Measurements from ENCODE around the gene RAD21L1.

The RAD21L1 gene

GRCh38 chr20:1296922-1297321 is 71.1 kb downstream of the RAD21L1 start:
- Histone ChIP-seq H3K27me3 (ENCODE audit: control insufficient read depth, low read length) (no peaks in the 10 kb centered on the region), H3K4me3 (ENCODE audit: low read length) (no peak overlapping the region), H3K4me2 (ENCODE audit: low read length) (no peak overlapping the region), H3K27ac (ENCODE audit: low read depth, low read length) (no peak overlapping the region), H3K4me1 (ENCODE audit: control insufficient read depth, low read length) (no peaks in the 10 kb centered on the region), H3K9me2 (replicated peaks; ENCODE audit: control insufficient read depth, low read length) (no peaks in the 10 kb centered on the region), H3K79me2 (ENCODE audit: control insufficient read depth, low read length) (no peaks in the 10 kb centered on the region), H3K36me3 (ENCODE audit: control insufficient read depth, low read length) (no peaks in the 10 kb centered on the region), H3F3A (ENCODE audit: control insufficient read depth, insufficient read depth) (no peaks in the 10 kb centered on the region), H4K20me1 (ENCODE audit: control insufficient read depth, insufficient read depth, low read depth, low read length) (no peaks in the 10 kb centered on the region), H3K9me3 (ENCODE audit: control insufficient read depth, insufficient read depth, low read length) (no peaks in the 10 kb centered on the region)
- TF ChIP-seq EZH2phosphoT487 (IDR thresholded peaks at IDR 0.05; ENCODE audit: borderline replicate concordance, low read length): no peak
- TF ChIP-seq, protein P1, sequence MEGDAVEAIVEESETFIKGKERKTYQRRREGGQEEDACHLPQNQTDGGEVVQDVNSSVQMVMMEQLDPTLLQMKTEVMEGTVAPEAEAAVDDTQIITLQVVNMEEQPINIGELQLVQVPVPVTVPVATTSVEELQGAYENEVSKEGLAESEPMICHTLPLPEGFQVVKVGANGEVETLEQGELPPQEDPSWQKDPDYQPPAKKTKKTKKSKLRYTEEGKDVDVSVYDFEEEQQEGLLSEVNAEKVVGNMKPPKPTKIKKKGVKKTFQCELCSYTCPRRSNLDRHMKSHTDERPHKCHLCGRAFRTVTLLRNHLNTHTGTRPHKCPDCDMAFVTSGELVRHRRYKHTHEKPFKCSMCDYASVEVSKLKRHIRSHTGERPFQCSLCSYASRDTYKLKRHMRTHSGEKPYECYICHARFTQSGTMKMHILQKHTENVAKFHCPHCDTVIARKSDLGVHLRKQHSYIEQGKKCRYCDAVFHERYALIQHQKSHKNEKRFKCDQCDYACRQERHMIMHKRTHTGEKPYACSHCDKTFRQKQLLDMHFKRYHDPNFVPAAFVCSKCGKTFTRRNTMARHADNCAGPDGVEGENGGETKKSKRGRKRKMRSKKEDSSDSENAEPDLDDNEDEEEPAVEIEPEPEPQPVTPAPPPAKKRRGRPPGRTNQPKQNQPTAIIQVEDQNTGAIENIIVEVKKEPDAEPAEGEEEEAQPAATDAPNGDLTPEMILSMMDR (IDR thresholded peaks at IDR 0.05; ENCODE audit: low read depth, low read length, poor library complexity, severe bottlenecking): no peak

- TF ChIP-seq, protein P1 (IDR thresholded peaks at IDR 0.05; ENCODE audit: low read depth, low read length, poor library complexity, severe bottlenecking): no peak
Observed at GRCh38 chr20:1297486-1297885, 71.6 kb downstream of the RAD21L1 start.

GRCh38 chr20:1298166-1298565 is 72.3 kb downstream of the RAD21L1 start:
- H3K27me3 ChIP-seq (ENCODE audit: control insufficient read depth, low read length): no peaks in the 10 kb centered on the region
- TF ChIP-seq, protein P1 (IDR thresholded peaks at IDR 0.05; ENCODE audit: low read depth, low read length, poor library complexity, severe bottlenecking): no peak
- no peak for TF ChIP-seq EZH2phosphoT487 (IDR thresholded peaks at IDR 0.05; ENCODE audit: borderline replicate concordance, low read length)
- no peak overlapping the region for H3K4me3 ChIP-seq (ENCODE audit: low read length)
- no peak overlapping the region for H3K4me2 ChIP-seq (ENCODE audit: low read length)
- H3K9me3 ChIP-seq (ENCODE audit: control insufficient read depth, insufficient read depth, low read length): no peaks in the 10 kb centered on the region
- H4K20me1 ChIP-seq (ENCODE audit: control insufficient read depth, insufficient read depth, low read depth, low read length): no peaks in the 10 kb centered on the region
- no peaks in the 10 kb centered on the region for H3K9me2 ChIP-seq (replicated peaks; ENCODE audit: control insufficient read depth, low read length)
- no peaks in the 10 kb centered on the region for H3K4me1 ChIP-seq (ENCODE audit: control insufficient read depth, low read length)
- no peak overlapping the region for H3K27ac ChIP-seq (ENCODE audit: low read depth, low read length)
- H3K79me2 ChIP-seq (ENCODE audit: control insufficient read depth, low read length): no peaks in the 10 kb centered on the region
- no peaks in the 10 kb centered on the region for H3K36me3 ChIP-seq (ENCODE audit: control insufficient read depth, low read length)
- H3F3A ChIP-seq (ENCODE audit: control insufficient read depth, insufficient read depth): 0 out of 2 replicates have a peak, but pooled peaks cover 2% of the 10 kb centered on the region

More at GRCh38 chr20:1297486-1297885, 71.6 kb downstream of the RAD21L1 start:
- H3K9me2 ChIP-seq (replicated peaks; ENCODE audit: control insufficient read depth, low read length): no peaks in the 10 kb centered on the region
- H3K79me2 ChIP-seq (ENCODE audit: control insufficient read depth, low read length): no peaks in the 10 kb centered on the region
- no peaks in the 10 kb centered on the region for H3K27me3 ChIP-seq (ENCODE audit: control insufficient read depth, low read length)
- H4K20me1 ChIP-seq (ENCODE audit: control insufficient read depth, insufficient read depth, low read depth, low read length): no peaks in the 10 kb centered on the region
- H3K36me3 ChIP-seq (ENCODE audit: control insufficient read depth, low read length): no peaks in the 10 kb centered on the region
- no peaks in the 10 kb centered on the region for H3K4me1 ChIP-seq (ENCODE audit: control insufficient read depth, low read length)
- H3K4me3 ChIP-seq (ENCODE audit: low read length): no peak overlapping the region
- no peaks in the 10 kb centered on the region for H3F3A ChIP-seq (ENCODE audit: control insufficient read depth, insufficient read depth)
- H3K27ac ChIP-seq (ENCODE audit: low read depth, low read length): no peak overlapping the region
- no peak overlapping the region for H3K4me2 ChIP-seq (ENCODE audit: low read length)
- no peaks in the 10 kb centered on the region for H3K9me3 ChIP-seq (ENCODE audit: control insufficient read depth, insufficient read depth, low read length)

Data from DOHH2 (cell line).